ENCODE measurements around the gene OLAH.
A peak's percentile ranks its signal among the peaks of the same experiment; 100 is the strongest.

OLAH gene

GRCh38 chr10:15035385-15036301 lies 8.1 kb upstream of the OLAH start:
- TF ChIP-seq ZFX (IDR thresholded peaks at IDR 0.05) (no peak), CTCF (conservative IDR thresholded peaks at IDR 0.05) (no peak)
- no peak overlapping the region for H3K27ac ChIP-seq

GRCh38 chr10:15037691-15038090 lies 6.1 kb upstream of the OLAH start:
- TF ChIP-seq CTCF (conservative IDR thresholded peaks at IDR 0.05) (no peak), ZFX (IDR thresholded peaks at IDR 0.05) (no peak)

GRCh38 chr10:15038416-15038815 lies 5.3 kb upstream of the OLAH start:
- TF ChIP-seq CTCF (conservative IDR thresholded peaks at IDR 0.05), result no peak
- no peak for TF ChIP-seq ZFX (IDR thresholded peaks at IDR 0.05)
- peak overlapping the region; percentile 77; the same call in 1 of the 2 replicates for H3K27ac ChIP-seq

More at GRCh38 chr10:15037691-15038090, 6.1 kb upstream of the OLAH start:
- H3K27ac ChIP-seq, result peak overlapping the region; percentile 77

- H3K27ac ChIP-seq, result no peak overlapping the region
- TF ChIP-seq CTCF (conservative IDR thresholded peaks at IDR 0.05) (no peak), ZFX (IDR thresholded peaks at IDR 0.05) (no peak)
Measured at GRCh38 chr10:15045380-15045779, 1.6 kb downstream of the OLAH start.

- TF ChIP-seq ZFX (IDR thresholded peaks at IDR 0.05) (no peak), CTCF (conservative IDR thresholded peaks at IDR 0.05) (no peak)
- H3K27ac ChIP-seq, result no peak overlapping the region
Measured at GRCh38 chr10:15046626-15047025, 2.9 kb downstream of the OLAH start.

- TF ChIP-seq ZFX (IDR thresholded peaks at IDR 0.05) (no peak), CTCF (conservative IDR thresholded peaks at IDR 0.05) (no peak)
- H3K27ac ChIP-seq, result no peak overlapping the region
Measured at GRCh38 chr10:15049533-15049932, 5.8 kb downstream of the OLAH start.

- TF ChIP-seq CTCF (conservative IDR thresholded peaks at IDR 0.05) (no peak), ZFX (IDR thresholded peaks at IDR 0.05) (no peak)
Measured at GRCh38 chr10:15052121-15052520, 8.4 kb downstream of the OLAH start.

More at GRCh38 chr10:15052121-15052520, 8.4 kb downstream of the OLAH start:
- H3K27ac ChIP-seq, result no peak overlapping the region

Measured in C4-2B (cell line).